Gastrocnemius medialis (tissue), 4 donors: ENCODE data around the gene MICB.

Experiments used
- POLR2A ChIP-seq, 2 donors: fragments of 450-650 bp; IDR thresholded peaks; one replicate each; pipeline ENCODE4 v1.6.1; 2017; ENCODE audit warnings: antibody characterized with exemption in 2 of 2, mild to moderate bottlenecking in 2 of 2, moderate library complexity in 2 of 2
- TF ChIP-seq, protein P1 (sequence below), 5 experiments: fragments of 450-650 bp in 3 of 5; fragments of 200-600 bp in 2 of 5; sonication (generic) in 2 of 5; IDR thresholded peaks in 4 of 5; conservative IDR thresholded peaks in 1 of 5; 1 replicate in 4 of 5; 2 replicates in 1 of 5; pipeline ENCODE4 v1.5.1; 2016 to 2019; ENCODE audit warnings: antibody characterized with exemption in 5 of 5, mild to moderate bottlenecking in 3 of 5, moderate library complexity in 3 of 5

DNA sequence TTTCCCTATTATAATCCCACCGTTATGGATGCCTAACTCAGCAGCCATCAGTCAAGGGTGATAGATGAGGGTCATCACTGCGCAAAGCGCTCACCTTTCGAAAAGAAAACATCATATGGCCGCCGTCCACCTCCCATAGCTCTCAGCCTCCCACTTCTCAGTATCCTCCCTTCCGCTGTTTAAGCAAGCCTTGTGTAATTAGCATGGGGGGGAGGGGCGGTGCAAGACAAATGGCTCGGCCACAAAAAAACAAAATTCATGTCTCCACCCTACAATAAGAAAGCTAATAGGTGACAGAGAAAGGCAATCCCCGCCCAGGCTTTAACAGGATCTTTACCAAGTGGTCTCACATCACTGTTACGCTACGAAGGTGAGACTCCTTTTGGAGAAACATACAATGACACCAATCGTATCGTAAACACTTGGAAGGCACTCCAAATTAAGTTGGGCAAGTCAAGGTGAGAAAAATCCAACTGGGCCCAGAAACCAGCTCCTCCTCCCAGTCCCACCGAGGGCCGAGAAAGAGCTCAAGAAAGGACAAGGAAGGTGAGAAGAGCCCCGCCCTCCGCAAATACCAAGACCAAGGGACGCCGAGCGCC lies 43.2 kb downstream of the MICB start:
- TF ChIP-seq, protein P1, sequence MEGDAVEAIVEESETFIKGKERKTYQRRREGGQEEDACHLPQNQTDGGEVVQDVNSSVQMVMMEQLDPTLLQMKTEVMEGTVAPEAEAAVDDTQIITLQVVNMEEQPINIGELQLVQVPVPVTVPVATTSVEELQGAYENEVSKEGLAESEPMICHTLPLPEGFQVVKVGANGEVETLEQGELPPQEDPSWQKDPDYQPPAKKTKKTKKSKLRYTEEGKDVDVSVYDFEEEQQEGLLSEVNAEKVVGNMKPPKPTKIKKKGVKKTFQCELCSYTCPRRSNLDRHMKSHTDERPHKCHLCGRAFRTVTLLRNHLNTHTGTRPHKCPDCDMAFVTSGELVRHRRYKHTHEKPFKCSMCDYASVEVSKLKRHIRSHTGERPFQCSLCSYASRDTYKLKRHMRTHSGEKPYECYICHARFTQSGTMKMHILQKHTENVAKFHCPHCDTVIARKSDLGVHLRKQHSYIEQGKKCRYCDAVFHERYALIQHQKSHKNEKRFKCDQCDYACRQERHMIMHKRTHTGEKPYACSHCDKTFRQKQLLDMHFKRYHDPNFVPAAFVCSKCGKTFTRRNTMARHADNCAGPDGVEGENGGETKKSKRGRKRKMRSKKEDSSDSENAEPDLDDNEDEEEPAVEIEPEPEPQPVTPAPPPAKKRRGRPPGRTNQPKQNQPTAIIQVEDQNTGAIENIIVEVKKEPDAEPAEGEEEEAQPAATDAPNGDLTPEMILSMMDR (IDR thresholded peaks at IDR 0.05 in 4 of 5, conservative IDR thresholded peaks at IDR 0.05 in 1 of 5) = no peak
- TF ChIP-seq POLR2A (IDR thresholded peaks at IDR 0.05) = no peak
